Measurements from ENCODE around the gene CCSER1.

Gene CCSER1

DNA sequence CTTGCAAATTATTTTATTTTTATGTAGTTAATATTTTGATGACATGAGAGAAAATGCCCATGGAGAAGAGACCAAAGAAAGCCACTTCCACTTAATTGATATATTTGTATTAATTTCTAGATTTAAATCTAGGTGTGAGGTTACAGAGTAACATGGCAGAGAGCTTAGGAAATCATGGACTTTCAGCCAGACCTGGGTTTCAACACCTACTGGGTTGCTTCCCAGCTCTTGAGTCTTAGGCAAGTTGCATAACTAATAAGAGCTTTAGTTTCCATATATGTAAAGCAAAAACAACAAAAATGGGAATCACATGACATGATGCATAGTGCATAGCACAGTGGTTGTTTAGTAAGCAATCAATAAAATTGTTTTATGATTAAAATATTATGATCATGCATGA lies 413.3 kb downstream of the CCSER1 start:
- no peak for DNase-seq (ENCODE audit: low read depth)
- no peak overlapping the region for H3K4me3 ChIP-seq (ENCODE audit: low read depth, low read length)
- in situ Hi-C loops (cut with HindIII; ENCODE audit: low sequenced_read_pairs), result no loop called here
- TF ChIP-seq, protein P1, sequence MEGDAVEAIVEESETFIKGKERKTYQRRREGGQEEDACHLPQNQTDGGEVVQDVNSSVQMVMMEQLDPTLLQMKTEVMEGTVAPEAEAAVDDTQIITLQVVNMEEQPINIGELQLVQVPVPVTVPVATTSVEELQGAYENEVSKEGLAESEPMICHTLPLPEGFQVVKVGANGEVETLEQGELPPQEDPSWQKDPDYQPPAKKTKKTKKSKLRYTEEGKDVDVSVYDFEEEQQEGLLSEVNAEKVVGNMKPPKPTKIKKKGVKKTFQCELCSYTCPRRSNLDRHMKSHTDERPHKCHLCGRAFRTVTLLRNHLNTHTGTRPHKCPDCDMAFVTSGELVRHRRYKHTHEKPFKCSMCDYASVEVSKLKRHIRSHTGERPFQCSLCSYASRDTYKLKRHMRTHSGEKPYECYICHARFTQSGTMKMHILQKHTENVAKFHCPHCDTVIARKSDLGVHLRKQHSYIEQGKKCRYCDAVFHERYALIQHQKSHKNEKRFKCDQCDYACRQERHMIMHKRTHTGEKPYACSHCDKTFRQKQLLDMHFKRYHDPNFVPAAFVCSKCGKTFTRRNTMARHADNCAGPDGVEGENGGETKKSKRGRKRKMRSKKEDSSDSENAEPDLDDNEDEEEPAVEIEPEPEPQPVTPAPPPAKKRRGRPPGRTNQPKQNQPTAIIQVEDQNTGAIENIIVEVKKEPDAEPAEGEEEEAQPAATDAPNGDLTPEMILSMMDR (IDR thresholded peaks at IDR 0.05; ENCODE audit: low read depth, low read length, missing control alignments), result no peak

DNA sequence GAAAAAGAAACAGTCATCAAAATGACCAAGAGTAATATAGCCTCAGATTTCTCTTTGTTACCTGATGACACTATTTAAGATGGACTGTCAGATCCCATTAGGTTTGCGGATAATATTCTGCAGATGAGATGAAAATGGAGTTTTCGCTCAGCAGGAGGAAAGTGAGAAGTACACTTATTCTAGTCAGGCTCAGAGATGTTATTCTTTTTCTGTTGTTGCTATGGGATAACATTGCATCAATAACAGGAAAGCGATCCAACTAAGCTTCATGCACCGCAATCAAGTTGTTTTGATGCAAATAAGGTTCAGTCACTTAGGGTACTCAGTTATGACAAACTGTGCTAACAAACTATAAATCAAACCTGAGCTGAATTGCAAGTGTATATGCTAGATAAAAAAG lies 415.0 kb downstream of the CCSER1 start:
- in situ Hi-C loops (cut with HindIII; ENCODE audit: low sequenced_read_pairs), result no loop called here
- TF ChIP-seq, protein P1 (IDR thresholded peaks at IDR 0.05; ENCODE audit: low read depth, low read length, missing control alignments), result no peak

DNA sequence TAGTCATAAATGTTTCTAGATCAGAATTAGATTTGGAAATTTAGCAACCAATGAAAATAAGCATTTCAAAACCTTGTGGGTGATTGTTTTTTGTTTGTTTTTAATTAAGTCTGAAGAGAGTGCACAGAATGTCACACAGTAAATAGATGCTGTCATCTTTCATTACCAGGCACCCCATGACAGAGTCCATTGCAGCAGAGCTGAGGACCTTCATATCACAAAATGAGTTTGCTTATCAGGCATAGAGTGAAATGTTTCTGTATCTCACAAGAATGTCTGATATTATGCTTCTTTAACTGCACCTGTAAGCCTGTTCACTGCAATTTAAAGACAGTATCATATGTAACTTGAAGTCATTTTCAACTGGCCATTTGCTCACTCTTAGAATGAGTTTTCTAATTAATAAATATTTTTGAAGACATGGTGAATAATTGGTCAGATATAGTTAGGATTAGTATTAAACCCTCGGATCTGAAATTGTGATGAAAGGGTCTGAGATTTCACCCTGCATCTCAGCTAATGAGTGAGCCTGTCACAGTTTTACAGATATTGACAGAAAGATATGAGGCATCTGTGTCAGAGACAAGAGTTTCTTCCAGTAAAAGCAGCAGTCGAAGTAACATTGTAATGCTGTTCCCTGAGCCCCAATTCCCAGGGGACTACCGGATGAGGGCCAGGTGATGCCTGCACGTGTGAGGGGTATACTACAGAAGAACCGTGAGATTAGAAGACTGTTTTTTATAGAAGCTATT lies 416.4 kb downstream of the CCSER1 start:
- no peak overlapping the region for H3K4me3 ChIP-seq (ENCODE audit: low read depth, low read length)
- TF ChIP-seq, protein P1 (IDR thresholded peaks at IDR 0.05; ENCODE audit: low read depth, low read length, missing control alignments), result no peak
- no peak for DNase-seq (ENCODE audit: low read depth)
- in situ Hi-C loops (cut with HindIII; ENCODE audit: low sequenced_read_pairs), result no loop called here

More for the DNA sequence above, 415.0 kb downstream of the CCSER1 start:
- DNase-seq (ENCODE audit: low read depth), result no peak
- no peak overlapping the region for H3K4me3 ChIP-seq (ENCODE audit: low read depth, low read length)

DNA sequence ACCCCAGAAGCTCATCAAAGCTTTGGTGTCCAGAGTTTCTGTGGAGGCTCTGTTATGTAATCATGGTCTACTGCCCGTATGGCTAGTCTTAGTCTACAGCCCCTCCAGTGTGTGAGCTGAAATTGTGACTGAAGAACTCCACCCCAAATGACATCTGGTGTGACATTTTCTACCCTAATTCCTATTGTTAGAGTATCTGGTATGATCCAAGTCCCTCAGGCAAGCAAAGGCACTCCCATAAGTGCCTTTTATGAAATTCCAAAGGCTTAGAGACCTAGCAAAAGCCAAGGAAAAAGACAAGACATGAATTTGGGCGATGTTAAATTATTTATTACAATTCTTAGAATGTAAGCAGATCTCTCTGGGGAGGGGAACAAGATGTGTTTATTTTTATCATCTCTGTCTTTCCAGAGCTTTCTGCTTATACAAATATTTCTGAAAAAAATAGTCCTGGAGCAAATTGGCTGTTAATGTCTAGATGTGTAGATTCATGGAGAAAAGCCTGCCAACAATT lies 417.4 kb downstream of the CCSER1 start:
- in situ Hi-C loops (cut with HindIII; ENCODE audit: low sequenced_read_pairs), result no loop called here
- TF ChIP-seq, protein P1 (IDR thresholded peaks at IDR 0.05; ENCODE audit: low read depth, low read length, missing control alignments), result no peak
- no peak overlapping the region for H3K4me3 ChIP-seq (ENCODE audit: low read depth, low read length)
- no peak for DNase-seq (ENCODE audit: low read depth)

DNA sequence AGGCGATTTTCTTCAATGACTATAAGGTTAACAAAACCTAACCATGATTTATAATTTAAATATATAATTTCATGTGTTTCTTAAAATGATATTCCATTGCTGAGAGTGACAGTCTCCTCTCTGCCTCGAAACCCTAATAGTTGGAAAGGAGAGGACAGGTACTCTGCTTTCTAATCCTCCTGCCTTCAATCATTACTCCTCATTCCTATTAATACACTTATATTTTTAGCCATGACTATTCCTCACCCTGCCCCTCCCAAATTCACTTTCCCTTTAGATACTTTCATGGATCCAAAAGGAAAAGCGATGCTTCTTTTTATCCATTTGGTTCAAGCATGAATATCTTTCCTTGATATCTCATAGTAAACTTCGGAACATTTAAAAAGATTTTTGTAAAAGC lies 418.2 kb downstream of the CCSER1 start:
- no peak for DNase-seq (ENCODE audit: low read depth)
- in situ Hi-C loops (cut with HindIII; ENCODE audit: low sequenced_read_pairs), result no loop called here
- no peak overlapping the region for H3K4me3 ChIP-seq (ENCODE audit: low read depth, low read length)
- TF ChIP-seq, protein P1 (IDR thresholded peaks at IDR 0.05; ENCODE audit: low read depth, low read length, missing control alignments), result no peak

DNA sequence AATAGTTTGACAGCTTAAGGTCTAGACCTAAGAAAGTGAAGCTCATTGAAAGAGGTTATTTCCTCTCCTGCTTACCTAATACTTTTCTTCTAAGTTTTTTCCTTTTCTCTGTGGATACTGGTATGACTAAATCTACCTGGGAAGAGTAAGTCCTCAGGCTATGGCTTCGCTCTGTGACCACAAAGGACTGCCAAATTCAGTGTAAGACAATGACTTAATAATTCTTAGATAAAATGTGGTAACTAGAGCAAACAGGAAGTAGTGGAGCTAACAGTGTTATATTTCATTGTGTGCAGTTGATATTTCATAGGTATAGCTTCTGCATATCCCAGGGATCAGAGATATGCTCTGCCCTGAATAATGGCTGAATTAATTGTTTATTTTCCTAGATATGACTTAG lies 418.9 kb downstream of the CCSER1 start:
- DNase-seq (ENCODE audit: low read depth), result no peak
- TF ChIP-seq, protein P1 (IDR thresholded peaks at IDR 0.05; ENCODE audit: low read depth, low read length, missing control alignments), result no peak
- no peak overlapping the region for H3K4me3 ChIP-seq (ENCODE audit: low read depth, low read length)
- in situ Hi-C loops (cut with HindIII; ENCODE audit: low sequenced_read_pairs), result no loop called here
